ENCODE measurements around the gene EDN1.

EDN1 gene

DNA sequence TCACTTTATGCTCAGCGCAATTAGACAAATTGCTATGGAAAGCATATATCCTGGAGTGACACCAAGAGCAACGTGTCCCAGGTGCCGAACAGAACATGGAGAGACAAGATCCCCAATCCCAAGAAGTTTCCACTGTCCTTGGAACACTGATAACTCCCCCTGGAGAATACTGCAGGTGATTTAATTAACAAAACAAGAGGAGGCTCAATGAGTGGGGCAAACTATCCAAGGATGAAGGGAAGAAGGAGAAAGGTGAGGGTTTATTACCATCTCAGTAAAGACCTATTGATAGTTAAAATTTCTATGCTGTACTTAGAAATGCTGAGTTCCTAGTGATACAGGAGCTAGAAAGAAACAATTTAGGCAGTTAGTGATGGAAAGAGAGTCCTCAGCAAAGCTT is 35.7 kb downstream of the EDN1 start:
- no peak overlapping the region for H3K27ac ChIP-seq
- TF ChIP-seq CTCF (IDR thresholded peaks at IDR 0.05), result no peak
- TF ChIP-seq ZFX (IDR thresholded peaks at IDR 0.05; ENCODE audit: borderline replicate concordance), result no peak

- TF ChIP-seq ZFX (IDR thresholded peaks at IDR 0.05; ENCODE audit: borderline replicate concordance) (no peak), CTCF (IDR thresholded peaks at IDR 0.05) (no peak)
- H3K27ac ChIP-seq, result no peak overlapping the region
These were observed 37.2 kb downstream of the EDN1 start for GRCh38 chr6:12327391-12327790.

- TF ChIP-seq ZFX (IDR thresholded peaks at IDR 0.05; ENCODE audit: borderline replicate concordance) (no peak), CTCF (IDR thresholded peaks at IDR 0.05) (no peak)
- H3K27ac ChIP-seq, result no peak overlapping the region
These were observed 37.8 kb downstream of the EDN1 start for GRCh38 chr6:12327988-12328387.

- no peak overlapping the region; the same call in 1 of the 2 replicates for H3K27ac ChIP-seq
- TF ChIP-seq CTCF (IDR thresholded peaks at IDR 0.05), result no peak
- TF ChIP-seq ZFX (IDR thresholded peaks at IDR 0.05; ENCODE audit: borderline replicate concordance), result no peak
These were observed 38.5 kb downstream of the EDN1 start for GRCh38 chr6:12328701-12329100.

- peak overlapping the region; percentile 96 for H3K27ac ChIP-seq
- TF ChIP-seq CTCF (IDR thresholded peaks at IDR 0.05) (no peak), ZFX (IDR thresholded peaks at IDR 0.05; ENCODE audit: borderline replicate concordance) (no peak)
These were observed 41.3 kb downstream of the EDN1 start for GRCh38 chr6:12331474-12331873.

DNA sequence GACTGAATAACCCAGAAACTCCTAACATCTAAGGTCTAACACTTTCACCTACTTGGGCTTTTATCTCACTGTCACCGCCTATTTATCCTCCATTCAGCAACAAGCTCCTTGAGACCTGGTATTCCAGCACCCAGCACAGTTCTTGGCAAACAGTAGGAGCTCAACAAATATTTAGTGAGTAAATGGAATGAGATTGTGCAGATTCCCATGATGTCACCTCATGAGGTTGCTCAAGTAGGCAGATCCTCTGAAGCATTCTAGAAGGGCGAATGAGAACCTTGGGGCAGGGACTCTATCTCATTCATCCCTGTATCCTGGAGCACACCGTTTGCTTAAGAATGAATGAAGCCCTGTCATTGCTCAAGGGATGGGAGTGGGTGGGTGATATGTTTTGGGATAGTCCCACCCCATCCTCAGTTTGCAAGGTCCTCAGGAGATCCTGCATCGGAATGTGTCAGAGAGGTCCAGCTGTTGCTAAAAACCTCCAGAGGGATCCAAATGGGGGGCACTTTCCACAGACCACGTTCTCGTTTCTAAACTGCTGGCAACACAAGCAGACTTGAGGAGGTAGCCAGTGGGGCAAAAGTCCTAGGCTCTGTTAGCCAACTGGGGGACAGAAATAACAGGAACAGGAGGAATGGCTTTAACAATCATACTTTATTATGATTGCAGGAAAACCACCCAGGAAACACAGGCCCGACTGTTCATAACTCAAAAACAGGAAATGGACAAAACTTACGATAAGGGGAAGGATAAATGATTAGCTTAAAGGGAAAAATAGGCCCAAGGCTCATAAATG is 42.0 kb downstream of the EDN1 start:
- TF ChIP-seq CTCF (IDR thresholded peaks at IDR 0.05) (no peak), ZFX (IDR thresholded peaks at IDR 0.05; ENCODE audit: borderline replicate concordance) (no peak)
- H3K27ac ChIP-seq, result peak overlapping the region; percentile 96

DNA sequence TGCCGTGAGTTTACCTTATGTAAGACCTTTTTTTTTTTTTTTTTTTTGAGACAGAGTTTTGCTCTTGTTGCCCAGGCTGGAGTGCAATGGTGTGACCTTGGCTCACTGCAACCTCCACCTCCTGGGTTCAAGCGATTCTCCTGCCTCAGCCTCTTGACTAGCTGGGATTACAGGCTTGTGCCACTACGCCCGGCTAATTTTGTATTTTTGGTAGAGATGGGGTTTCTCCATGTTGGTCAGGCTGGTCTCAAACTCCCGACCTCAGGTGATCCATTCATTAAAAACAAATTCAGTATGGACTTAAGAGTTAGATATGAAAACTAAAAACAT is 42.6 kb downstream of the EDN1 start:
- H3K27ac ChIP-seq, result peak overlapping the region; percentile 96

DNA sequence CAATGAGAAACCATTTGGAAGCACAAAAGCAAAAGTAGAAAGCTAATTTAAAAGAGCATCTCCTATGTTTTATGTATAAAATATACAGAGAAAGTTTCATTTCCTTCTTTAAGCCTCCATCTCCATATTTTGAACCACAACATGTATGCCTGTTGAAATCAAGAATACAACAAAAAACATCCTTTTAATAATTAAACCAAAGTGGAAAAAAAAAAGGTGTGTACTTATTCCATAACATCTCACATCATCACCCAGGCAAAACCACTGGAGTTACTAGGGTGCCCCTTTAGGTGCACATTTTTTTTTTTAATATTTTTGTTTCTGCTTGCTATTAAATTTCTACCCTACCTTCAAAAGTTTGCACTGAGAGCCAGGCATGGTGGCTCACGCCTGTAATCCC is 43.0 kb downstream of the EDN1 start:
- H3K27ac ChIP-seq, result peak overlapping the region; percentile 96
- TF ChIP-seq CTCF (IDR thresholded peaks at IDR 0.05) (no peak), ZFX (IDR thresholded peaks at IDR 0.05; ENCODE audit: borderline replicate concordance) (no peak)
